22Rv1 (cell line): ENCODE results near the gene CAMK2N2.

ENCODE experiments used
- CTCF ChIP-seq: fragments of 450-650 bp; IDR thresholded peaks from 2 replicates; pipeline ENCODE4 v1.5.1; 2017; ENCODE audit warnings: mild to moderate bottlenecking
- ZFX ChIP-seq: fragments of 450-650 bp; IDR thresholded peaks from 2 replicates; pipeline ENCODE4 v1.6.1; 2017; ENCODE audit warnings: antibody characterized with exemption, borderline replicate concordance

DNA sequence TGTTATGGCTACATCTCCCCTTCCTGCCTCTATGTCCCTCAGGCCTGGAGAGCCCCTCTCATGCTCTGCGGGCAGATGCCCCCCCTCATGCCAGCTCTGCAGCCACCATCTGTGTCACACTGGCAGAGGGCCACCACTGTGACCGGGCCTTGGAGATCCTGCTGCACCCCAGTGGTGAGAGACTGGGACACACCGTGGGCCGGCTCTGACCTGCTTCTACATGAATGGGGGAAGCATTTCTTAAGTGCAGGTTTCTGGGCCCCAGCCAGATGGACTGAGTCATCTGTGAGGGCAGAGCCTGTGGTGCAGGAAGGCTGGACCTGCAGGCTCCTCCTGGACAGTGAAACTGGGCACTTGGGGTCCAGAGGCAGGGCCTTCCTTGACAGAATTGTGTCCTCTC lies 27.1 kb downstream of the CAMK2N2 start:
- TF ChIP-seq CTCF (no peak), ZFX (no peak)
